ENCODE results near the gene WFDC1.

Gene WFDC1

DNA sequence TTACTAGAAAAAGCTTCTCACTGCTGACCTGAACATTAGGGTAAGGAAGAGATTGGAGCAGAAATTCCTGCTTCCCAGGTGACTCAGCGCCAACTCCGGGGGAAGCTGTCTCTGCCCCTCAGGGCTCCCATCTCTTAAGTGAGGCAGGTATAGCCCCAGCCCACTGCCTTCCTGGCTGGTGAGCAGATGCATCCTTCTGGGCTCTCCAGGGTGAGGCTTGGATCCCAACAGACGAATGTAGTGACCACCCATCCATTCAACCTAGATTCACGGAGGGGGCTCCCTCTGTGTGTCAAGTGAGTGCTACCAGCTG lies 76.8 kb downstream of the WFDC1 start:
- H3K4me2 ChIP-seq (ENCODE audit: low read depth, low read length, poor library complexity, severe bottlenecking): no peak overlapping the region
- no peaks in the 10 kb centered on the region for H3K36me3 ChIP-seq (ENCODE audit: insufficient read depth, low read length)
- H4K20me1 ChIP-seq (ENCODE audit: insufficient read depth, low read length, poor library complexity, severe bottlenecking): no peaks in the 10 kb centered on the region
- TF ChIP-seq, protein P1, sequence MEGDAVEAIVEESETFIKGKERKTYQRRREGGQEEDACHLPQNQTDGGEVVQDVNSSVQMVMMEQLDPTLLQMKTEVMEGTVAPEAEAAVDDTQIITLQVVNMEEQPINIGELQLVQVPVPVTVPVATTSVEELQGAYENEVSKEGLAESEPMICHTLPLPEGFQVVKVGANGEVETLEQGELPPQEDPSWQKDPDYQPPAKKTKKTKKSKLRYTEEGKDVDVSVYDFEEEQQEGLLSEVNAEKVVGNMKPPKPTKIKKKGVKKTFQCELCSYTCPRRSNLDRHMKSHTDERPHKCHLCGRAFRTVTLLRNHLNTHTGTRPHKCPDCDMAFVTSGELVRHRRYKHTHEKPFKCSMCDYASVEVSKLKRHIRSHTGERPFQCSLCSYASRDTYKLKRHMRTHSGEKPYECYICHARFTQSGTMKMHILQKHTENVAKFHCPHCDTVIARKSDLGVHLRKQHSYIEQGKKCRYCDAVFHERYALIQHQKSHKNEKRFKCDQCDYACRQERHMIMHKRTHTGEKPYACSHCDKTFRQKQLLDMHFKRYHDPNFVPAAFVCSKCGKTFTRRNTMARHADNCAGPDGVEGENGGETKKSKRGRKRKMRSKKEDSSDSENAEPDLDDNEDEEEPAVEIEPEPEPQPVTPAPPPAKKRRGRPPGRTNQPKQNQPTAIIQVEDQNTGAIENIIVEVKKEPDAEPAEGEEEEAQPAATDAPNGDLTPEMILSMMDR (conservative IDR thresholded peaks at IDR 0.05; ENCODE audit: low read length): no peak
- TF ChIP-seq EZH2phosphoT487 (IDR thresholded peaks at IDR 0.05; ENCODE audit: borderline replicate concordance): no peak
- H3K27me3 ChIP-seq (ENCODE audit: insufficient read depth, low read length, poor library complexity, severe bottlenecking): no peaks in the 10 kb centered on the region
- H3K4me1 ChIP-seq (ENCODE audit: insufficient read depth, low read length, poor library complexity, severe bottlenecking): peaks cover 10% of the 10 kb centered on the region
- no peak overlapping the region for H2AFZ ChIP-seq (ENCODE audit: low read length)
- no peak overlapping the region for H3K4me3 ChIP-seq (ENCODE audit: low read length, poor library complexity, severe bottlenecking)
- no peaks in the 10 kb centered on the region for H3K9me3 ChIP-seq (ENCODE audit: insufficient read depth, low read depth, low read length)
- H3K79me2 ChIP-seq (ENCODE audit: insufficient read depth, low read length): no peaks in the 10 kb centered on the region
- no peak overlapping the region for H3K9ac ChIP-seq (ENCODE audit: low read depth, low read length, poor library complexity, severe bottlenecking)
- H3F3A ChIP-seq (ENCODE audit: low read depth): no peaks in the 10 kb centered on the region
- no peaks in the 10 kb centered on the region for H3K9me2 ChIP-seq (replicated peaks; ENCODE audit: low read depth, low read length)

DNA sequence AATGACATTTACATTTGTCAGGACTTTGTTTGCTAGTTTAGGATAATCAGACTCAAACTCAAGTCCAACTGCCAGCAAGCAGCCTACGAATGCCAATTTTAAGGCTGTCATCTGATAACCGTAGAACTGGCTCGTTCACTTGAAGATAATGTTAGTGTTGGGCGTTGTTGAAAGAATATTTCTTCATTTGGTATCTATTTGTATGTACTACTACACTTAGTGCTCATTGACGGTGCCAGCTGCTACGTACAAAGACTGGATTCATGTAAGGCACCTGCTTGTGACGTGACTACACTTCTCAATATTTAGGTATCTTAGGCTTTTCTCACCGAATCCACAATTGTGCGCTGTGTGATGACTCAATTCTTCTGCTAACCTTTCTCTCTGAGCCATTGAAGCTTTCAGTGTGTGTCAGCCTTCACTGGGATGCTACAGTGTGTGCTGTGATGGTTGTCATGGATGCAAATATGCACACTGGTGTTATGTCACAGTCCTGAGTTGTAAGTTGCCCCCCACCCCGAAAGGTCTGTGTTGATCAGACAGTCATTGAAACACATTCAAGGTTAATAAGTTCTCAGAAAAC lies 79.3 kb downstream of the WFDC1 start:
- Histone ChIP-seq H3K79me2 (ENCODE audit: insufficient read depth, low read length) (no peaks in the 10 kb centered on the region), H2AFZ (ENCODE audit: low read length) (no peak overlapping the region), H3K4me2 (ENCODE audit: low read depth, low read length, poor library complexity, severe bottlenecking) (no peak overlapping the region), H3K9ac (ENCODE audit: low read depth, low read length, poor library complexity, severe bottlenecking) (no peak overlapping the region), H3K9me3 (ENCODE audit: insufficient read depth, low read depth, low read length) (no peaks in the 10 kb centered on the region), H4K20me1 (ENCODE audit: insufficient read depth, low read length, poor library complexity, severe bottlenecking) (no peaks in the 10 kb centered on the region), H3K9me2 (replicated peaks; ENCODE audit: low read depth, low read length) (no peaks in the 10 kb centered on the region), H3K4me3 (ENCODE audit: low read length, poor library complexity, severe bottlenecking) (no peak overlapping the region), H3K36me3 (ENCODE audit: insufficient read depth, low read length) (no peaks in the 10 kb centered on the region), H3K4me1 (ENCODE audit: insufficient read depth, low read length, poor library complexity, severe bottlenecking) (peaks cover 10% of the 10 kb centered on the region), H3F3A (ENCODE audit: low read depth) (no peaks in the 10 kb centered on the region), H3K27me3 (ENCODE audit: insufficient read depth, low read length, poor library complexity, severe bottlenecking) (no peaks in the 10 kb centered on the region)
- no peak for TF ChIP-seq EZH2phosphoT487 (IDR thresholded peaks at IDR 0.05; ENCODE audit: borderline replicate concordance)
- TF ChIP-seq, protein P1 (conservative IDR thresholded peaks at IDR 0.05; ENCODE audit: low read length): no peak

DNA sequence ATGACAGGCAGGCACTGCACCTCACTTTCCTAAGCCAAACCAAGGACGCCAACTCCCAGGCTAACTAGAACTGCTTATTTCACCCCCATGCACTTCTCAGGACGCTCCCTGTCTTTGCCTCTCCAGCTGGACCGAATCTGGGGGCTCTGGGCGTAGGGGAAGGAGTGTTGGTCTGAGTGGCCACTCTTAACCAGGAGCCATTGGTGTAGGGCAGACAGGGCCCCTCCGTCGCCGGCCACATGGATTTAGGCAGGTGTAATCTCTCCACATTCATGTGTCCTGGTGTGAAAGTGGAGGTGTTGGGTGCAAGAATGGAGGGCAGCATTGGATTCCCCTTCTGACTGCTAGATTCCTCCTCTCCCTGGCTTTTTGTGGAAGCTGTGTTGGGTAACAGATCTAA lies 83.4 kb downstream of the WFDC1 start:
- TF ChIP-seq EZH2phosphoT487 (IDR thresholded peaks at IDR 0.05; ENCODE audit: borderline replicate concordance): no peak
- TF ChIP-seq, protein P1 (conservative IDR thresholded peaks at IDR 0.05; ENCODE audit: low read length): no peak
- H3K27me3 ChIP-seq (ENCODE audit: insufficient read depth, low read length, poor library complexity, severe bottlenecking): no peaks in the 10 kb centered on the region
- H3K4me3 ChIP-seq (ENCODE audit: low read length, poor library complexity, severe bottlenecking): no peak overlapping the region
- no peak overlapping the region for H3K9ac ChIP-seq (ENCODE audit: low read depth, low read length, poor library complexity, severe bottlenecking)
- no peaks in the 10 kb centered on the region for H3K79me2 ChIP-seq (ENCODE audit: insufficient read depth, low read length)
- no peak overlapping the region for H3K4me2 ChIP-seq (ENCODE audit: low read depth, low read length, poor library complexity, severe bottlenecking)
- no peaks in the 10 kb centered on the region for H3K9me2 ChIP-seq (replicated peaks; ENCODE audit: low read depth, low read length)
- H2AFZ ChIP-seq (ENCODE audit: low read length): no peak overlapping the region
- no peaks in the 10 kb centered on the region for H3K36me3 ChIP-seq (ENCODE audit: insufficient read depth, low read length)
- no peaks in the 10 kb centered on the region for H4K20me1 ChIP-seq (ENCODE audit: insufficient read depth, low read length, poor library complexity, severe bottlenecking)
- no peaks in the 10 kb centered on the region for H3F3A ChIP-seq (ENCODE audit: low read depth)
- H3K9me3 ChIP-seq (ENCODE audit: insufficient read depth, low read depth, low read length): no peaks in the 10 kb centered on the region
- no peaks in the 10 kb centered on the region for H3K4me1 ChIP-seq (ENCODE audit: insufficient read depth, low read length, poor library complexity, severe bottlenecking)
